HG02623 (cell line): ENCODE results near the gene C14orf39.

ENCODE experiments used
- ATAC-seq: cut with Tn5 transposase; IDR thresholded peaks from one replicate; pipeline ENCODE4 v1.9.1; 2021; ENCODE audit warnings: moderate library complexity; ENCODE audit not compliant: unreplicated experiment

Gene C14orf39, protein sequence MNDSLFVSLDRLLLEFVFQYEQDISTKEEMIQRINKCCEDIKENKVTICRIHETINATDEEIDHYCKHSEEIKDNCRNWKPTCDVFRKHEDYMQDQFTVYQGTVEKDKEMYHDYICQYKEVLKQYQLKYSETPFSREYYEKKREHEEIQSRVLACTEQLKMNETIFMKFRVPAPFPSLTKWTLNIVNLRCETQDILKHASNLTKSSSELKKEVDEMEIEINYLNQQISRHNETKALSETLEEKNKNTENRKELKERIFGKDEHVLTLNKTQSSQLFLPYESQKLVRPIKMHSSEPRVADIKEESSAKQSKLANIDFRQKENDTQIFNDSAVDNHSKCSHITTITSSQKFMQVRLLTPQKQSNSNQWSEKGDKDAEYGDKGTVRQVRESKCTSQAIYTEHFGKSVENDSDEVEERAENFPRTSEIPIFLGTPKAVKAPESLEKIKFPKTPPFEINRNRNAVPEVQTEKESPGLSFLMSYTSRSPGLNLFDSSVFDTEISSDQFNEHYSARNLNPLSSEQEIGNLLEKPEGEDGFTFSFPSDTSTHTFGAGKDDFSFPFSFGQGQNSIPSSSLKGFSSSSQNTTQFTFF

DNA sequence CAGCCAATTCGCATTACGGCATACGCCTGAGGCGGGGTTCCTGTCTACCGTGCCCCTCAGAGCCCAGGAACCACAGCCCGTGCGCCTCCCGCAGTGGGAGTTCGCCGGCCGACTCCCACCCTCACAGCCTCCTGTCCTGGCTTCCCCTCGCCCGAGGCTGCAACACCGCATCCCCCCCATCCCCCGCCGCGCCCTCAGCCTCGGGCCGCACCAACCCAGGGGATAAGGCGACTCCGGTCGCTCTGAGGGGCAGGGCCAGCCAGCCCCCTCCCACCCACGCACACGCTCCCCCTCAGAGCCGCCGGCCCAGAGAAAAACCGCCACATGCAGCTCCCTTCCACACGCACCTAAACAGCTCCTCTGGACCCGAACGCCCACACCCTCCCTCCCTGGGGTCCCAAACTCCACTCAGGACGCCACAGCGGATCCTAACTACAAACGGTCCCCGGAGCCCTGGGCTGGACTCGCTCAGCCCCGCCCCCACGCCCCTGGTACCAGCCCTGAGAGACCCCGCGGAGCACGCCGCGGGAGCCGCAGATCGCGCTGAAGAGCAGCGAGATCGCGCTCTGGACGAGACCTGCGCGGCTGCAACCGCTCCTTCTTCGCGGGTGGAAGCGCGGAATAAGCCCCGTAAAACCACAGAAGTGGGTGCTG is at the start of gene C14orf39:
Gene C14orf39 (minus strand): TSS at position 466 of the 654 bp plus-strand sequence. CDS start 985 bp downstream, outside the sequence.
- no peak for ATAC-seq

DNA sequence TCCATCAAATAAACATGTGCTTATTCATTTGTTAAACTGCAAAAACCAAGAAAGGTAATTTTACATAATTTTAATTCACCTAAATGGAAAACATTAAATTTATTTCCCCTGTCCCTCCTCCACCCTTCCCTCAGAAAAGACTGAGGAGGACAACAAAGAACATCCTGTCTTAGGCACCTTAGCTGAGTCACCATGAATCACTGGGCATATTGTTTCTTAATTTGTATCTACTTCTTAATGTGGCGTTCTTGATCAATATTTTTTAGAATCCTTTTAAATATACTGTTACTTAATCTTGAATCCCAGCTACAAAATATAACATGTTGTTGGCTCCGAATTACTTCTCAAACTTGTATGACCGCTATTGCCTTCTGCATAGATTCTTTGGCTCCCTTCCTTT is 46.6 kb upstream of the C14orf39 start:
- ATAC-seq: no peak

DNA sequence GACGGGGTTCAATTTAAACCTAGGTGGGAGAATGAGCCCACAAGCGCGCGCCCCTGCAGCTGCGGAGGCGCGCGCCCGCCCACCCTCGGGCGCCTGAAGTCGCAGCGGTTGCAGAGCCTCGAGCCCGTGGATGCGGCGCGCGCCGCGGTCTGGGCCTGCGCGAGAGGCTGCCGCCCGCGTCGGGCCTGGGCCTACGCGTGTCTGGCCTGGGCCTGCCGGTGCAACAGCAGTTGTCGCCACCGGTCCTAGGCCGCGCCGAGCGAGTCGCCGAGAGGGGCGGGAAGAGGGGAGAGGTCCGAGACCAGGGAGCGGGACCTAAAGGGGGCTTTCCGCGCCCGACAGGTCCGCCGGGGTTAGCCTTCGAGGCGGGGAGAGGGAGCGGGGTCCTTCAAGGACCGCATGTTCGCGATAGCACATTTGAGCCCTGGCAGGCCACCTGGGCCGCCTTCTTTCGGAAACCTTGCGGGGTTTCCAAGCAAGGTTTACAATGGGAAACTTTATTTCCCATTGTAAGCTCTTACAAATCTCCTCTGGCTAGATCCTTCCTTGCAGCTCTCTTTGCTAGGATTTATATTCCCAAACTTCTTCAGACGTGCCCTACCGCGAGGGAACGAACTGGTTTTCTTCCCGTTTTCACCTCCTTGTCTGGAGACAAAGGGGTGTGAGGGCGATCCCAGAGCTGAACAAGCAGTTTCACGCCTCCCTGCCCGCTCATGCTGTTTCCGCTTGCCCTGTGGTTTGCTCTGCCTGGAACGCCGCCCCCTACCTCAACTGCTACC is 29.8 kb upstream of the C14orf39 start:
- ATAC-seq: no peak

DNA sequence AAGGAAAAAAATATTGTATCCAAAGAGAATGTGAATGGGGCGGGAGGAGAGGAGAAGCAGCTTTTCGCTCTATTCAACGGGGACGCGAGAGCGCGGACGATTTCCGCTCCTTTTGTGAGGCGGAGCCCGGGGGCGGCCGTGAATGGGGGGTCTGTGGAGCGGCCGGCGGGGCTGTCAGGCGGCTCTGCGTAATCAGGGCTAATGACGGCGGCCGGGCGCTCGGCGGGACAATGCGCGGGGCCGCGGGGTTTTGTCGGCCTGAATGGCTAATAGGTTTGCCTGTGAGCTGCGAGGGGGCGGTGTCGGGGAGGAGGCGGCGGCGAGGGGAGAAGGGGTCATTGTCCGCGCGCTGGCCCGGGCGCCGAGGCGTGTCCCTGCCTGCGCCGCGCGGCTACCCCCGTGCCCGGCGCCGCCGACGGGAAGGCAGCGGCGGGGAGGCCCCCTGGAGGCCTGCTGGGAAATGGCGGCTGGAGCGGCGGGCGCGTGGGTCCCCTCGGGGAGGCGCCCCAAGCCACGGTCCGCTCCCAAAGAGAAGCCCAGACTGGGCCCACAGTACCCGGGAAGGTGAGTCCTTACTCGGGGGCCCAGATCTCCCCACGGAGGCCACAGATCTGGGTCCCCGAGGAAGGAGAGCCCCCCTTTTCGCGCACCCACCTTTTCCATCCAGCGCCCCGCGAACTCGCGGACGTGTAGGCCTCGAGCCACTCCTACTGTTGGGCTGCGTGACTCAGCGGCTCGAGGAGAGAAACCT is 29.1 kb upstream of the C14orf39 start:
- ATAC-seq: no peak

DNA sequence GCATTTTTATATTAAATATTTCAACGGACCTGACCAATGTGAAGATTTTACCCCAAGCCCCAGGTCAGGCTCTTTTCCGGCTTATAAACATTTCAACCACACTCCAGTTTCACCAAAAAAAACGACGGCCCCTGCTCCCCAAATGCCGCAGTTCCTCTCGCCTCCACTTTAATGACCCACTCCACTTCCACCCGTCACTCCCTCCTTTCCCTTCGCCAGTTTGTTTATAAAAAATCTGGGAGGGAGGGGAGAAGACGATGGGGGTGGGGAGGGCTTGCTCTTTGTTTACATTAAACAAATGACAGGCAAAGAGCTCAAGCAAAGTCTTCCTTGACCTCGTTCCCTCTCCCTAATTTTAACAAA is 28.5 kb upstream of the C14orf39 start:
- ATAC-seq: no peak

DNA sequence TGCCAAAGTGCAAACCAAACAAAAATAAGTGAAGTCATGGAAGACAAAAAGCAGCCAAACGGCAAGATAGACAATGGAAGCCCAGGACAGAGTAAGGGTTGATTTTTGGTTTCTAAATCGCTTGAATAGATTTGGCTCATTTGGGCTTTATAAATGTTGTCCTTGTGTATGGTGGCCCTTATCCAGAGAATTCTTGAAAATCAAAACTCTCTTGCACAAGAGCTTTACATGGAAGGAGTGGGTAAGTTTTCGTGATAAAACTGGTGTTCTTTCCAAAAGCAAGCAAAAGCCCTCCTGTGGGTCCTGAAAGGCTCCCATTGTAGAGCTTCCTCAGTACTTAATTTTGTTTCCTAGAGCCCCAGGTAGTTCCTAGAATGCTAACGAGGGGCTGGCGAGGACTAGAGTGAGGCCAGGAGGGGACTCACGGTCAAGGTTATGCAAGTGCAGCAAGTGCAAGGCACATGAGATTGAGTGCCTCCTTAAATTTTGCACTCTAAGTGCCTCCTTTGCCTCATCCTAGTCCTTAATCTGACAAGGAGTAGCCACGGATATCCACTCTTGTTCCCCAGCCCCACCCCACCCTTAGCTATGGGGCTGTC is 27.2 kb upstream of the C14orf39 start:
- no peak for ATAC-seq

DNA sequence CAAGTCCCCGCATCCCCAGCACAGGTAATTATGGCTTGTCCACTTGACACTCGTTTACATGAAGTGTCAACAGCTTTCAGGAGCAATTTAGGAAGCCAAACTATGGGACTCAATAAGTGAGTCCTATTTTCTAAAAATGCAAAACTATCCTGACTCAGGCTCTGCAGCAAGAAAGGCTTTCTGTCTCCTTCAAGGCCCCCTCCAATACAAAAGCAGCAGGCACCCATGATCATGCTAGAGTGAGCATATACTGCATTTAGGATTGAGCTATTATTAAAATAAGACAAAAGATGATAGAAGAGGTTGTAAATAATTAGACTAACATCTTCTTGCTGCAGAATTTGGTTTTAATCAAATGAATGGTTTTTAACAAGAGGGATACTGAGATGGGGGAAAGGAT is 26.3 kb upstream of the C14orf39 start:
- ATAC-seq: no peak

DNA sequence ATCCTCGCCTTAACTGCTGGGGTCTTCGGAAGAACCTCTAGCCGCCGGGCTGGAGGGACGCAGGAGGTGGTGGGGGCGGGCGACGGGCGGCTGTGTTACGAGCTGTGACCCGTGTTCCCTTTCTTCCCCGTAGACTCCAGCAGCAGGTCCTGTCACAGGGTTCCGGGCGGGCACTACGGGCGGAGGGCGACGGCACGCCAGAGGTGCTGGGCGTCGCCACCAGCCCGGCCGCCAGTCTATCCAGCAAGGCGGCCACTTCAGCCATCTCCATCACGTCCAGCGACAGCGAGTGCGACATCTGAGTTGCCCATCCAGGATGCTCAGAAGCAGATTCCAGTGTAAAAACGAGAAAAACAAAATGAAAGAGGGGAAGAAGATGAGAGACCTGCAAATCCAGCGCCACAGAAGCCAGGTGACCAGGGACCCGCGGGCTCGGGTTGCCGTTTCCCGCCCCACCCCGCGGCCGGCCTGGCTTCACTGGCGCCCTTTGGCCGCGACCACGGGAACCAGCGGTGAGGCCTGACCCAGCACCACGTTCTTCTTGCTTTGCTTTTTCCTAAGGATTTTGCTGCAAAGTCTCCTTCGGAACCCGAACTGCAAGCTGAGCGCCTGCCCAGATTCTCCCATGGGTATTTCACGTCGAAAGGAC is 25.2 kb upstream of the C14orf39 start:
- ATAC-seq: no peak

DNA sequence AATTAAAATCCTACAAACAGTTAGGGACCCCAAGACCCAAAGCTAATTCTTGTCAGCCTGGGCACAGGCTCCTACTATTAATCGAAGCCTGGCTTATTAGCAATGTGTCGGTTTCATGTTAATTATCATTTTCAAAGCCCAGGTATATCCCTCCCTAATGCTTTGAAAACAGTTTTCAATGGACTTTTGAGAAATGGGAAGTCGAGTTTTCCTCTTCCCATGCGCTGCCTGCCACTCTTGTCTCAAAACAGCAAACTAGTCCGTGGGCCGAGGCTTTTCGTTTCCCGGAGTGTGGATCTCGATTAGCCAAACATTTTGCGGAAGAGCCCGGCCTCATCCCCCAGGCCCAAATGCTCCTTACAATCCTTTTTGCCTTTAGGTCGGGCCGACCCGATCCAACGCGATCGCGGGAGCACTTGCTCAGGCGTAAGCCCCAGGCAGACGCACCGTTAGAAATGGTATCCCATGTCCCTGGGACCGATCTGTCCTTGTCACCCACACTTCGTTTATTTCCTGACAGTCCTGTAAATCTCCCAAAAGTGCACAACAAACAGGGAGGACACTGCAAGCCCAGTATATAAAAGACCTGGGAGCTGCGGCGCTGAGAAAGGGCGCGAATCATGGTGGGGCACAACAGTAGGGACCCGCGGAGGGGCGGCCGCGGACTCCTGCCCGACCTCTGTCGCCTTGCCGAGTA is 24.5 kb upstream of the C14orf39 start:
- ATAC-seq: no peak

DNA sequence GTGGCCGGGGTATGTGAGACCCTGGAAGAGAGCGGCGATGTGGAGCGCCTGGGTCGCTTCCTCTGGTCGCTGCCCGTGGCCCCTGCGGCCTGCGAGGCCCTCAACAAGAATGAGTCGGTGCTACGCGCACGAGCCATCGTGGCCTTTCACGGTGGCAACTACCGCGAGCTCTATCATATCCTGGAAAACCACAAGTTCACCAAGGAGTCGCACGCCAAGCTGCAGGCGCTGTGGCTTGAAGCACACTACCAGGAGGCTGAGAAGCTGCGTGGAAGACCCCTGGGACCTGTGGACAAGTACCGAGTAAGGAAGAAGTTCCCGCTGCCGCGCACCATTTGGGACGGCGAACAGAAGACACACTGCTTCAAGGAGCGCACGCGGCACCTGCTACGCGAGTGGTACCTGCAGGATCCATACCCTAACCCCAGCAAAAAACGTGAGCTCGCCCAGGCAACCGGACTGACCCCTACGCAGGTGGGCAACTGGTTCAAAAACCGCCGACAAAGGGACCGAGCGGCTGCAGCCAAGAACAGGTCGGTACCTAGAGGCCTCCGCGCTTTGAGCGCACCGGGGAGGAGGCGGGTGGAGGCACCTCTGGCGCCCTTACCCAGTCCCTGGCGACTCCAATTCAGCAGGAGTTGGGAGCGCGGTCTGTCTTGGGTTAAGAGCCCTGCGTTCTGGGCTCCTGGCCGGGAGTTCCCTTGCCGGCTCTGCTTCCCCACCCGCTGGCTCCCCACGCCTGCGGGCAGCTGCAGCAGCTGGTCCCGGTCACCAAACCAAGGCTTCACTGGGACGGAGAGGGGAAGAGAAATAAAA is 23.8 kb upstream of the C14orf39 start:
- ATAC-seq: no peak

DNA sequence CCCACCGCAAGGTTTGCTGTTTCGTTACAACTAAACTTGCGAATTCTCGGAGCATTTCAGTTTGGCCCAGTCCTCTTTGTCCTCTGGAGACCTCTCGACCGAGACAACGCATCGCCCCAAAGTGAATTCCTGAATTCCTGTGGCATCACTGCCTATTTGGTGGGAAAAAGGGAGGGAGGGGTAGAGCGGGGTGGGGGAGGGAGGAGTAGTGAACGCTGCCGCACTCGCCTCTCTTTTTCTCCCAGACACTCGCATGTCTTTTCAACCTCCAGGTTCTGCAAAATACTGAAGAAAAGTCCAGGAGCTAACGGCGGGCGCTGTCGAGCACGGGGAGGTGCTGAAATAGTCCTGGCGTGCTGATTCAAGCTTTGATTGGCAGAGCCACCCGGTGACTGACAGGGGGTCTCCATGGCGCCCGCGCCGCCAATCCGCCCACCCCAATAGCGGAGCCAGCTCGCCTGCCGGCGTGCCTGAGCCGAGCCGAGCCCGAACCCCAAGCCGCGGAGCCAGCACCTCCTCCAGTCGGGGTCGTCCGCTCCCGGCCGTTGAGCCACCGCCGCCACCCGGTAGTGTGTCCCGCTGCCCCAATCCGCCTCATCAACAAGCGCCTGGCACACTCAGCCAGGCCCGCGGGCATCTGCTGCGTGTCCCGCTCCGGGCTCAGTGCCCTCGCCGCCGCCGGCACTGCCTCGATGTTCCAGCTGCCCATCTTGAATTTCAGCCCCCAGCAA is 23.0 kb upstream of the C14orf39 start, which contains the start of gene SIX6:
Gene SIX6 (plus strand): TSS at position 440 of the 731 bp plus-strand sequence. CDS start 253 bp downstream, at position 693.
- no peak for ATAC-seq

DNA sequence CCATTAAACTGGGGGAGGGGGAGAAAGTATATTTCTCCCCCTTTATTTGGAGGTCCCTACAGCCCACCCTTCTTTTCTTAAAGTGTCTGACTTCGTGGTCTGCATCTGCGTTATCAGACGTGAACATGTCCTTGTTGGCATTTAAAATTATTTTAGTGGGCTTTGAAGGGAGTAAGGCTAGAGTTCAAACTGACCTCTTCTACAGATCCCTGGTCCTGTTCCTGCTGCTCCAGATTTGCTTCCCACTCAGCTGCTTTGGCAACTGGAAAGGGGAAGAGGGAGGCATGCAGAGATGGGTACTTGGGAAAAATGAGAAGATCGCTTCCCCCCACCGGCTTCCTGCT is 22.5 kb upstream of the C14orf39 start:
- no peak for ATAC-seq

DNA sequence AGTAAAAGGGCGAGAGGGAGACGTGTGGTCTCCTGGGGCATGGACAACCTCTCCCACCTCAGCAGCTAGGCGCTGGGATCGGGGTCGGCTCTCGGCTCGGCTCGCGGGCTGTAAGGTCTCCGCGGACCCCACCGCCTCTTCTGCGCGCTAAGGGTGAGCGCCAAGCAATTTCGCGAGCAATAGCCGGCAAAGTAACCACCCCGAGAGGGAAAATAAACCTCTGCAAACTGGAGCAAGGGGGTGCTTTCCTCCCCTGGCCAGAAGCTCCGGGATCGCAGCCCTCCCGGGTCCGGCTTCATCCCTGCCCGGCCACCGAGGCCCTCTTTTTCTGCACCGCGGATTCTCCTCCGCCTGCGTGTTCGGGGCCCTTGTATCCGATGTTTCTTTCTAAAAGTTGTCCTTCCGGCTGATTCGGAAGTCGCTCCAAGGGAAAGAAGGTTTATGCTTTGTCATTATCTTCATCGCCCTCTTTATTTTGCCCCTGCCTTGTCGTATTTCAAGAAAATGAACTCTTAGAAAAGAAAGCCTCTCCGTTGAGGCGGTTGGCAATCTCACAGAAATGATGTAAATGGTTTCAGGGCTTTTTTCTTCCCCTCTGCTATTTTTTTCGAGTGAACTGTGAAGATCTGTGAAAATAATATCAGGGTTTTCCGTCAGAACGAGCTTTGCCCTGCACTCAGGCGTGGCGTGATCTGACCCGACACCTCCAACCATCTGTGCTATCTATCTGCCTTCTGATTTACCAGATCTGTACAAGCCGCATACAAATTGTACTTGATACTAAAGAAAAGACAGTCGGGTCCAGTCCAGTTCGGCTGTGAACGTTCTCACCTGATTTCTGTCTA is 21.3 kb upstream of the C14orf39 start:
- no peak for ATAC-seq

DNA sequence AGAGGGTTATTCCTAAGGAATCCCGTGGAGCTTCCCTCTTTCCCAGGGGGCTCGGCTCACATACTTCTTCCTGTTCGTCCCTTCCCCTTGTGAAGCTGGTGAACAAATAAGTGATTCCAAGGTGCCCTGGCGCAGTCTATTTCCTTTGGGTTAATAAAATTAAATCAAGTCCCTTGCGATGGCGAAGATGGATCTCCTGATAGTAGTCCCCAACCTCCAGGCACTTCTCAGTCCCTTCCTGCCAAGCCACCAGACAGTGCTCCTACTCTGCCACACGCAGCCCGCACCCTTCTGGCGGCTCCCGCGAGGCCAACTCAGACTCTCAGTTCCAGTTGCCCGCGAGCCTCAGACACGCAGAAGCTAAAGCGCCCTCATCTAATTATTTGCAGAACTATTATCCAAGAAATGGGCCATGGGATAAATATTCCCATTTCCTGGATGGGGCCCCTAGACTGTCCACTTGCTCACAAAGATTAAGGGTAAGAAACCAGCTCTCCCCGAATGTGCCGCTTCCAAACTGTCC is 20.7 kb upstream of the C14orf39 start:
- ATAC-seq: no peak

DNA sequence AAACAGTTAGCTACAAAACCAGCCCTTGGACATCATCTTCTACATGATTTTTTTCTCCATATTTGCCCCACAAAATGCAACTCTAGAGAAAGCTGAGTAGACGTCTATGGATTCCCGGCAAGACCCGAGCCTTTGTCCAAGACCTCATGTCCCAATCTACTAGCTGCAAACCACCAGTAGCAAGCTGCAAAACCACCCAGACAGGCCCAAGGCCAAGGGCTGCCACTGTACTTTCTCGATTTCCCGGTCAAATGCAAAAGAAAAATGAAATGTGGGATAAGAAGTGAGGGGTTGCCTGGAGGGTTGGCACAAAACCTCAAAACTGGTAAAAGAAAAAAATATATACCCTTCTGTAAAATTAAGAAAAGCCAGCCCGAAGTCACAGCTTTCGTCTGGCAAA is 20.1 kb upstream of the C14orf39 start:
- ATAC-seq: no peak

DNA sequence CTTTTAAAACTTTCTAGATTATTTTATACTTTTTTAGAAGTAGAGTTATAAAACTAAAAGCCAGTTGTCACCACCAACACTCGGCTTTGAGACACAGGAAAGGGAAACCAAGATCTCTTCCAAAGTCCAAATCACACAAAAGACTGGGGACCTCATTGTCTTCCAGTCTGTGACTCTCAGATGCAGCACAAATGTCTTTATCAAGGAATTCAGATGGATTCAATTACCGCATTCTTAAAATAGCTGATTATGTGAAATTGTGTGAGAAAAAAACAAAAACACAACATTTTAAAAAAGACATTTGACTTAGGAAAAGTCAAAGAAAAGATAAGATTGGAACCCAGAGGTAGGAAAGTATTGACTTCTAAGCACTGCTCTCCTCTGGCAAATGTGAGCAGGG is 19.6 kb upstream of the C14orf39 start:
- no peak for ATAC-seq

DNA sequence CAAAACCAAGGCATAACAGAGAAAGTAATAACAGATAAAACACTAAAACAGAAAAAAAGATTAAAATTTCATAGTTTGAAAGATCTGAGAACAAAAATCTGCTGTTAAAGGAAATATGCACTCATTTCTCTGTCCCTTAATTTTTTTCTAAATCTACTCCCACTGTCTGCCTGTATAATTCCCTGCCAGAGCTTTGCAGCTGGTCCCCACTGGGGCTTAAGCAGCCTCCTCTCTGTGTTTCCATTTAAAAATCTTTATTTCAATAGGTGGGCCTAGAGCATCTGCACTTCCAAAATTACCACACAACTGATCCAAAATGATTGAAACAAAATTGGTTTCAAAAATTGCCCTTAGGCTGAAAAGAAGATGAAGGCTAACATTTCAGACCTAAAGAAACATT is 16.7 kb upstream of the C14orf39 start:
- no peak for ATAC-seq
